GM21360 (cell line): ENCODE data around the gene EIF4G2.
"Not testable (repeated sequence)": the region's sequence is repeated elsewhere in the genome, so short reads cannot be mapped to it uniquely, and the experiment has no call there.

Source experiments
- ATAC-seq: cut with Tn5 transposase; IDR thresholded peaks from one replicate; pipeline ENCODE4 v1.9.1; 2021; ENCODE audit warnings: mild to moderate bottlenecking, moderate library complexity; ENCODE audit not compliant: unreplicated experiment

The EIF4G2 gene

DNA sequence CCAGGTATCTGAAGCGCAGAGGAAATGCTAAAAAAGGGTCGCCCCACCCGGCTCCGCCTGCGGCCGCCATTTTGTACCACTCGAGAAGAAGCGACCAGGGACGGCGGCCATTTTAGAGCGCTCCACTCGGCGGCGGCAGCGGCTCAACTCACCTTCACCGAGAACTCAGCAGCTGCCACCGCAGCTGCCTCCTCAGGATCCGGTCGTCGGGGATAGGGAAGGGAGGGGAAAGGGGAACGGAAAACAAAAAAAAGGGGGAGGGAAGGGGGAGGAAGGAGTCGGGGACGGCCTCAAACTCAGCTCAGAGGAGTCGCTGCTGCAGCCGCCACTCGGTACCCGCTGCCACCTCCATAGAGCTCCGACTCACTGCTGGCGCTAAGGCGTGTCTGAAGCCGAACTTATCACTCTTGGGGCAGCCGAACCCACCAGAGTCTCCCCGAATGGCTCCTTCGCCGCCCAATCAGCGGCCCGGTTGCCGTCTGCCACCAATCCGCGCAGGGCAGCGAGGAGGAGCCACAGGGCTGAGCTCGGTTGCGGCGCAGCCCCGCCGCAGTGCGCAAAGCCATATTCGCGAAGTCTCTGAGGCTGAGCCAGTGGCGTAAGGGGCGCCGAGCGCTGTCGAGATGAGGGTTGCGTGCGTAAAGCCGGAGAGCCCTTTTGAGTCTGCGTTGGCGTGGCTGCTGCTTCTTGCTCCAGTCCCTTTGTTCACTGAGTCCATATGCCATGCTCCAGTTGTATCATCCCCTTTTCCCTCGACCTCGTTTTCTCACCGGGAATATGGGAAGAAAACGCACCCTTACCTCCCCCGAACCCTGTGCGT, at the start of gene EIF4G2:
EIF4G2 (minus strand) TSS at position 374 of the 820 bp plus-strand sequence.
- peak; percentile 92 for ATAC-seq

DNA sequence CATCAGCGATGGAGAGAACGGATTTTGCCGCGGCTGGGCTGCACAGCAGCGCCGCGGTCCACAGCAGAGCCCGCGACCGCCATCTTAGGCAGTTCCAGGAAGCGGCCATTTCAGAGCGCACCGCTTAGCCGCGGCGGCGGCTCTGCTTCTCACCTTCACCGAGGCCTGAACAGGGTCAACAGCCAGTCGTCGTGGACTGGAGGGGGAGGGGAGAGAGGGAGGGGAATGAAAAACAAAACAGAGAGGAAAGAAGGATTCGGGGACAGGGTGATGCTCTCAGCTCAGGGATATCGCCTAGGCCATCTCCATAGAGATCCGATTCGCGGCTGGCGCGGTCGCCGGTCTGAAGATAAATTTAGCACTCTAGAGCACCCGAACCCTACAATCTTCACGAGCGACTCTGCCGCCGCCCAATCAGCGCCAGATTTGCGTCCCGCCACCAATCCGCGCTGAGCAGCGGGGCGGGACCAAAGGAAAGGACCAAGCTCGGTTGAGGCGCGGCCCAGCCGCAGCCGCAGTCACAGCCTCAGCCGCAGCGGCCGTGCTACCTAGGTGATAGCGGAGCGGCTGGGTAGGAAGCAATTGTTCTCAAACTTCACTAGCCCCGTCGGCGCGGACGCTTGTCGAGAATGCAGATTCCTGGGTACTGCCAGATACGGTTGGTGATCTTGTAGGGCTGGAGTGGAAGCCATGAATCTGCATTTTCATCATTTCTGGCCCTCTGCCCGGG, 49.1 kb upstream of the EIF4G2 start, which contains the start of gene ZBED5:
ZBED5 (minus strand) TSS at position 345 of the 730 bp plus-strand sequence. CDS start 3,108 bp downstream, outside the sequence.
- peak; percentile 87 for ATAC-seq

DNA sequence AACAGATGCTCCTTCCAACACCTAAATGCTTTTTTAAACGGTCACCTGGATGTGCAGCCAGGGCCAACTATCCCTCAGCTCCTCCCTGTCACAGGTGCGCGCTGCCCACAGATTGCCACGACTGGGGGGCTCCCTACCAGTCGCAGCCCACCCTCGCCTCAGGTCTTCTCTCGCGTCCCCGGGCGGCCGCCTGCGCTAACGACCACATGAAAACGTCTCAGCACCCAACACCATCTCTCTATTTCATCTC, 48.7 kb upstream of the EIF4G2 start:
- ATAC-seq = peak; percentile 18

DNA sequence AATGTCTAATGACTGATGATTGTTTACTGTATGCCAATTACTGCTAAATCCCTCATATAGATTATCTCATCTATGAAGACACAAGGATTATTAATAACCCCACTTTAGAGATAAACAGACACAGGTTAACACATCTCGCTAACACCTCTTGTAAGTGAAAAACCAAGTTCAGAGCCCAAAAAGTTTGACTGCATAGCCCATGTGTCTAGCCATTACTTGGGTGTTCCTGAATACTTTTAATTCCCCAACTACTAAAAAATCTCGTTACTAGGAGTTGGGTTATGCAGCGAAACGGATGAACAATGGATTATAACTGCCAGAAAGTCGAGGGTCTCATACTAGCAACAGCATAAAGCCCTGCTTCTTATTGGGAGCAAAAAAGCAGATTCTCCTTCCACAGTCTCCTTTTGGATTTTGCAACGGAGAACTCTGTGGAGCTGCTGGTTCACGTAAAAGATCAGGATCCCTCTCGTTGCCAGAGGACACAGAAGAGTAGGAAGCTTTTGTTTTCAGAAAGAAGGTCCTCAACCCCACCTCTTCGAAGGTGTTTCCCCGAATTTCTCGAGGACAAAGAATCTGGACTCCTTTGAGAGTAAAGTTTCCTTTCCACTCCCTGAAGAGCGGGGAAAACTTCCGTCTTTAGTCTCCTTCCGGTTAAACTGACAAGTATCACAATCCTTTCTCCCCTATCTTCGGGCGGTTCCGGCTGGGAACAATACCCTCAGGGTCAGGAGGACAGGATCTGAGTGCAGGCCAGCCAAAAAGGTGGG, 48.1 kb upstream of the EIF4G2 start:
- peak; percentile 2 for ATAC-seq

DNA sequence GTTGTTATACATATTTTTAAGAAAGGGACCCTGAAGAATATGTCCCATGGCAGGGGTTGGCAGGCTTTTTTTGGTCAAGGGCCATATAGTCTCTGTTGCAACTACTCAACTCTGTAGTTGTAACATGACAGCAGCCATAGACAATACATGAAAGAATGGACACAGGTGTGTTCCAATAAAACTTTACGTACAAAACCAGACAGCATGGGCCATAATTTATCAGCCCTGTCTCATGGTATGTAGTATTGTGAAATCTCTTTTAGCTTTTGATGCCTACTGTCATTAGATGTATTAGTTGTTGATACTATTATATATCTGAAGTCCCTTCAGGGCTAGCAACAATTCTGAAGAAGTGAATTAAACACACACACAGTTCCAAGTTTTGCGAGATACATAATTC, 46.6 kb upstream of the EIF4G2 start:
- no peak for ATAC-seq

DNA sequence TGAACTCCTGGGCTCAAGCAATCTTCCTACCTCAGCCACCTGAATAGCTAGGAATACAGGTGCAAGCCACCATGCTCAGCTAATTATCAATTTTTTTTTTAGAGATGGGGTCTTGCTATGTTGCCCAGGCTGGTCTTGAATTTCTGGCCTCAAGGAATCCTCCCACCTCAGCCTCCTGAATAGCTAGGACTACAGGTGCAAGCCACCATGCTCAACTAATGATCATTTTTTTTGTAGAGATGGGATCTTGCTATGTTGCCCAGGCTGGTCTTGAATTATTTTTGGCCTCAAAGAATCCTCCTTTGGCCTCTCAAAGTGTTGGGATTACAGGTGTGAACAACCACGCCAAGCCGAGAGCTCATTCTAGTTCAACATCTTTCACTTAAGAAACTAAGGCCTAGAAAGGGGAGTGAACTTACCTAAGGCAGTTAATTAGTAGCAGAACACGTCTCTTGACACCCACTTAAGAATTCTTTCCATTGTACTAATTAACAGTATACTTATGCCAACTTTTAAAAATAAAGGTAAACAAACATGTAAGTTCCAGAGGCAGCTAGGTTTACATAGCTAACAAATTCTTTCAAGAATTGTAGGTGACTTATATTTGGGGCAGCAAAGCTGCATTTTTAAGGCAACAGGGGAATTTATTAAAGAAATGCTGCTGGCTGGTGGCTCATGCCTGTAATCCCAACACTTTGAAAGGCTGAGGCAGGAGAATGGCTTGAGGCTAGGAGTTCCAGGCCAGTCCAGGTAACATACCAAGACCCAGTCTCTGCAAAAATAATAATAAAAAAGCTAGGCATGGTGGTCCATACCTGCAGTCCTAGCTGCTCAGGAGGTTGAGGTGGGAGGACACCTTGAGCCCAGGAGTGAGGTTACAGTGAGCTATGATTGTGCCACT, 39.5 kb upstream of the EIF4G2 start:
- ATAC-seq = no peak

DNA sequence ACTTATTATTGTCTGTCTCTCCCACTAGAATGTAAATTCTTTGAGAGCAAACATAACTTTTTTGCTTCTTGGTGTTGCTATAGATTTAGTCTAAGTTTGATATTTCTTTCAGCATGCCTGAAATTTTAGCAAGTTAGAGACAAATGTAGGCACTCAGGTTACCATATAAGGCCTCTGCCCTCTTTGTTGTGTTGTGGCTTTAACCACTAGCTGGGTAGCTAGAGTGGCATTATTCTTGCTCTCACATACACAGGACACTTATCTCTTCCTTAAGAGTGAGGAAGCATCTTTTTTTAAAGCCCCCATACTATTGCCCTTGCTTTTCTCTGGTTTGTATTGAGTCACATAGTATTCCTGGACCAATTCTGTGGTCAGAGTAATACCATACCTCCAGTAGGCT, 37.9 kb upstream of the EIF4G2 start:
- no peak for ATAC-seq

DNA sequence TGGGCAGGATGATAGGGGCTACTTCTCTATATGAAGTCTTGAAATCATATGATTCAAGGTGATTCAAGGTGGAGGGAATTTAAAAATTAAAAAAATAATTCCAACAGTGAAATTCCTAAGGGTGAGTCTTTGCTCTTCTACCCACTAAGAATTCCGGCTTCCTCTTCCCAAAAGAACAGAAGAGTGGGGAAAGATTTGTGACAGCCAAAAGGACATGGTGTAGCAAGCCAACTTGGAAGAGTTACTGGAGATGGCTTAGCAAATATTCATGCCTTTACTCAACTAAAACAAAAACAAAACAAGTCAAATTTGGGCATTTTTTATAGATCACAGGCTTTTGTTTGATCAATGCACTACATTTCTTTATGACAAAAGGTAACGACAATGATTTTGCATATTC, 36.9 kb upstream of the EIF4G2 start:
- ATAC-seq = no peak

DNA sequence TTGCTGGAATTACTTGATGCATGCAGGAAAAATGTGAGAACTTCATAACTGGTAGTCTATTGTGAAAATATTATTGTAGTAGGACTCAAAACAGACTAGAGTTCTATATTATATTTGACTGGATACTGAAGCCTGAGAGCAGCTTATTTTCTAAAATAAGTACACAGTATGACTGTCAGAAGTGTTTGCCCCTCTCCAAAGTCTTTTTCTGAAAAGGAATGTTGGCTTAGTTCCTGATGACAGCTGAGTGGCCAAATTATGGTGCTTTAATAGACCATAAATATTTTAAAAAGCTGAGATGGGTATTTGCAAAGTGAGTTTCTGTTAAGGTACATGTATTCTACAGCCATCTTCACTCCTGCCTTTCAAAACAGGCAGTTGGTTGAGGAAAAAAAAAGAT, 36.1 kb upstream of the EIF4G2 start:
- ATAC-seq = no peak

DNA sequence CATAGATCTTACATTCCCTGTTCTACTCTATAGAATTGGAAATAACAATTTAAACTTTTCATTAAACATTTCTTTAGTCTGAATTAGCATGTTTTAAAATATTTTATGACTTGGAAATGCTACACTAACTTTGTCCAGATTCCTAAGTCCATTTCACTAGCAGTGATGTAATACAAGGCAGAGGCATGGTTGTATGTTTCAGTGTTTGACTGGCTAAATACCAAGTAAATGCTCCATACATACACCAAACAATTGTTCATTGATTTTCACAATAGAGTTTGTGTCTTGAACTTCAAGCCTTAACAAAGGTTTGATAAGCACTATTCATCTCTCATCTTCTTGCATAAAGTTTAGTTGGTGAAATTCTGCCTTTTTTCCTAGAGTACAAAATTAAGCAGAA, 35.6 kb upstream of the EIF4G2 start:
- no peak for ATAC-seq

DNA sequence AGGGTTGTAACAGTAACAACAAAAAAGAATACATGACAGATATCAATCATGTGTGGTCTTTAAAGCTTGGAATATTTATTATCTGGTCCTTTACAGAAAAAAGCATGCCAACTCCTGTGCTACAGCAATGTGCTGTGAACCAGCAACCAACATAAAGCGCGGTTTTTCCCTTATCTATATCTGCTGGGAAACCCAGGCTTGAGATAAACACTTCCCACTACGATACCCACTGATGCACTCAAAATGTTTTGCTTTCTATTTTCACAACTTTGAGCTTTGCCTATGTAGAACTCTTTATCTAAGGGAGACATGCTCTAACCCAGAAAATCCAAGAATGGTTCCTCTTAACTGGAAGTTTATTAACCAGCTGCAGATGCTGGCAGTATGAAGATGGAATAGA, 30.2 kb upstream of the EIF4G2 start:
- no peak for ATAC-seq

DNA sequence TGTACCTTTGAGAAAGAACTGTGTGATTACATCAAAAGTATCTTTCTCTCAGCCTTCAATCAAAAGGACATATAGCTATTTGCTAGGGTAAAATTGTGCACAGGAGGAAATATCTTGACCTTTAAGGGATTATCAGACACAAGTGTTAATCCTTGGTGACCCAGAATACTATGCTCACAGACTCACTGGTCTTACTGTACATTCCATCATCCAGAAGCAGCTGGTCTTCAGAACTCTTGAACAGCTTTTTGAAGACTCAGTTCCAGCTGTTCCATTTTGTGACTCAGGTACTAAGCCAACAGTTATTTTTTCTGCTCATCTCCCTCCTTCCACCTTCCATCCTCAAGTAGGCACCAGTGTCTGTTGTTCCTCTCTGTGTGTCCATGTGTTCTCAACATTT, 29.4 kb upstream of the EIF4G2 start:
- no peak for ATAC-seq

DNA sequence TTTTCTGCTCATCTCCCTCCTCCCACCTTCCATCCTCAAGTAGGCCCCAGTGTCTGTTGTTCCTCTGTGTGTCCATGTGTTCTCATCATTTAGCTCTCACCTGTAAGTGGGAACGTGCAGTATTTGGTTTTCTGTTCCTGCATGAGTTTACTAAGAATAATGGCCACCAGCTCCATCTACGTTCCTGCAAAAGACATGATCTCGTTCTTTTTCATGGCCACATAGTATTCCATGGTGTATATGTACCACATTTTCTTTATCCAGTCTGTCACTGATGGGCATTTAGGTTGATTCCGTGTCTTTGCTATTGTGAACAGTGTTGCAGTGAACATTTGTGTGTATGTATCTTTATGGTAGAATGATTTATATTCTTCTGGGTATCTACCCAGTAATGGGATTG, 28.2 kb upstream of the EIF4G2 start:
- ATAC-seq = not testable (repeated sequence)

DNA sequence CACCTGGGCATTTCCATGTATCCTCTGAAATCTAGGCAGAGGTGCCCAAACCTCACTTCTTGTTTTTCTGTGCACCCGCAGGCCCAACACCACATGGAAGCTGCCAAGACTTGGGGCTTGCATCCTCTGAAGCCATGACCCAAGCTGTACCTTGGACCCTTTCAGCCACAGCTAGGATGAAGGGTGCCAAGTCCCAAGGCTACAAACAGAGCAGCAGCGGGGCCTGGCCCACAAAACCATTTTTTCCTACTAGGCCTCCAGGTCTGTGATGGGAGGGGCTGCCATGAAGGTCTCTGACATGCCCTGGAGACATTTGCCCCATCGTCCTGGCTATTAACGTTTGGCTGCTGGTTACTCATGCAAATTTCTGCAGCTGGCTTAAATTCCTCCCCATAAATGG, 20.4 kb upstream of the EIF4G2 start:
- ATAC-seq = no peak

DNA sequence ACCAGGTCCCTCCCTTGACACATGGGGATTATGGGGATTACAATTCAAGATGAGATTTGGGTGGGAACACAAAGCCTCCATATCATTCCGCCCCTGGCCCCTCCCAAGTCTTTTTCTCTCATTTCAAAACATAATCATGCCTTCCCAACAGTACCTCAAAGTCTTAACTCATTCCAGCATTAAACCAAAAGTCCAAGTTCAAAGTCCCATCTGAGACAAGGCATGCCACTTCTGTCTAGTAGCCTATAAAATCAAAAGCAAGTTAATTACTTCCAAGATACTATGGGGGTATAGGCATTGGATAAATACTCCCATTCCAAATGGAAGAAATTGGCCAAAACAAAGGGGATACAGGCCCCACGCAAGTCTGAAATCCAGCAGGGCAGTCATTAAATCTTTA, 19.7 kb upstream of the EIF4G2 start:
- no peak for ATAC-seq

DNA sequence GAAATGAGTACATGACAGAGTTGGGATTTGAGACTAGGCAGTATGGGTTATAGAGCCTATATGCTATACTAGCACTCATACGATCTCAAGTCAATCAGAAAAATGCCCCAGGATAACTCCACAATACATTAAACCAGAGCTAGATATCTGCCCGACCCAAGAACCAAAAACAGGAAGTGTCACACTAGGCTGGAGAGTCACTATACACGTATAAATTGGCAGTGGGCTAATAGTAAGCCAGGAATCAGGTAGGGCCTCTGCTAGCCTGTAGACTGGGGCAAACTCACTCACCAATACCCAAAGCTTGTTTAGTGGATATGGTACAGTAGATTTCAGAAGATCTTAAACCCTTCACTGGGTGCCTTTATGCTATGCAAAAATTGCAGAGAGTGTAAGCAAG, 16.2 kb upstream of the EIF4G2 start:
- no peak for ATAC-seq

DNA sequence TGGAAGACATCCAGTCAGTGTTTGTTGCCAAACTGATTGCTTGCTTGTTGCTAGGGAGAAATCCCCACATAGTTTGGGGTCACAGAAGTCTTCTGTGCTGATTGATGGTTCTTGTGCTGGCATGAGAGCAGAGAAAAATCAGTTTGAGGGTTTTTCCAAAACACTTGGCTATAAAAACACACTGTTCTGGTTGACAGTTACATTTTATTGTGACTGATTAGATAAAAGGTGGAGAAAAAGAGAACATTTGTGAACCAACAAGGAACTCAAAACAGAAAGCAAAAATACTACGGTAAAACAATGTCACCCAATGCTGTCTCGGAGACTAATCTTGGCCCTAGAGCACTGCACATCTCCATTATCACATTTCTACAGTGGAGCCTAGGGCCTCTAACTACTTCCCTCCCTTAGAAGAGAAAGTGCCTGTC, 14.4 kb upstream of the EIF4G2 start:
- ATAC-seq = no peak

DNA sequence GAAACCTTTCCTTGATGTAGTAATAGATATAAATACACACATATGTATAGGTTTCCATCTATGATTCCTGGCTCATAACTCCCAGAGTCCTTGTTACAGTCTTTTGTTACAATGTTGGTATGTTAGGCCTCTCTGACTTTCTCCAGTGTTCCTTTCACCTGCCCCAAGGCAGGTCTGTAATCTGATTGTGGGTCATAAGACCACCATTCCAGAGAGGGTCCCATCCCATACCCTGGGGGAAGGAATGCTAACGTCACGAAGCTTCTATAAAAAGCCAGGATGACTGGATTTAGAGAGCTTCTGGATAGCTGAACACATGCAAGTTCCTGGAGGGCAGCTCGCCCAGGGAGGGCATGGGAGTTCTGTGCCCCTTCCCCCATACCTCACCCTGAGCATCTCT, 13.8 kb upstream of the EIF4G2 start:
- not testable (repeated sequence) for ATAC-seq

DNA sequence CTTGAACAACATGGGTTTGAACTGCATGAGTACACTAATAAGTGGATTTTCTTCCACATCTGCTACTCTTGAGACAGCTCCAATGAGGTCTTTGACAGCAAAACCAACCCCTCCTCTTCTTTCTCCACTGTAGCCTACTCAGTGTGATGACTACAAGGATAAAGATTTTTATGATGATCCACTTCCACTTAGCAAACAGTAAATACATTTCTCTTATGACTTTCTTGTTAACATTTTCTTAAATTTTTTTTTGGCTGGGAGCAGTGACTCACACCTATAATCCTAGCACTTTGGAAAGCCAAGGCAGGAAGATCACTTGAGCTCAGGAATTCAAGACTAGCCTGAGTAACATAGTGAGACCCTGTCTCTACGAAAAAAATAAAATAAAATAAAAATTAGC, 9.9 kb upstream of the EIF4G2 start:
- ATAC-seq = no peak

DNA sequence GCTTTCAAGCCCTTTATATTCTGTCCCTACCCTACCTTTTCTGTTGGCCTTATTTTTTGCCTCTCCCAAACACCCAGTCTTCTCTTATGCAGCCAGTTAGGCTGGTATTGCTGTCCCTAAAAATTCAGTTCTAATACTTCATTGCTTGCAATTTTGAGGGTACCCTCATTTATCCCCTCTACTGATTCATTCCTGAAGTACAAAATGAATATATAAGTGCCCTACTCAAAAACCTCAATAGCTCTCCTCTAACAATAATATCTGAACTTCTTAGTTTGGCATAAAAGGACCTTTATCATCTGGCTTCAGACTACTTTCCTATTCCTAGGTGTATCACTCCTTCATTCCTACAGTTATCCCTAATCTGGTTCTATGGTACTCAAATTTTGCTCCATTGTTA, 5.2 kb upstream of the EIF4G2 start:
- ATAC-seq = no peak
